Left renal pelvis (tissue), 4 donors: ENCODE measurements around the gene ZNF280A. TPM values are rescaled to one million over a fixed set of nuclear protein-coding genes. Genes with fewer than 3 reads are reported as not detected.
"Not testable (repeated sequence)": the region's sequence is repeated elsewhere in the genome, so short reads cannot be mapped to it uniquely, and the experiment has no call there.

ENCODE experiments used
- DNase-seq, 4 donors: peaks; one replicate each; pipeline ENCODE4 v3.0.0-alpha.2; 2013; ENCODE audit warnings: low read depth in 4 of 4, low spot score in 3 of 4
- polyA plus RNA-seq, 4 donors: library from polyadenylated mRNA; unstranded; fragments of 120-200 nt; gene quantifications; one replicate each; pipeline ENCODE4 v1.2.1, GENCODE V29; 2013; ENCODE audit not compliant: insufficient read length in 4 of 4

Gene ZNF280A
- polyA plus RNA-seq, 4 donors = not detected

- no peak for DNase-seq
Observed at GRCh38 chr22:22515890-22516289, 4.2 kb downstream of the ZNF280A start.

- not testable (repeated sequence) for DNase-seq
Observed at GRCh38 chr22:22514431-22514830, 5.6 kb downstream of the ZNF280A start.

- no peak for DNase-seq
Observed at GRCh38 chr22:22513619-22514018, 6.5 kb downstream of the ZNF280A start.

- no peak for DNase-seq
Observed at GRCh38 chr22:22512951-22513350, 7.1 kb downstream of the ZNF280A start.

GRCh38 chr22:22510833-22511232 is 9.2 kb downstream of the ZNF280A start:
- not testable (repeated sequence) for DNase-seq

- DNase-seq = not testable (repeated sequence)
Observed at GRCh38 chr22:22509912-22510311, 10.2 kb downstream of the ZNF280A start.

- peak in 3 of 4 donors; percentile 47 to 54 (median 48) for DNase-seq
Observed at GRCh38 chr22:22508274-22509176, 11.5 kb downstream of the ZNF280A start, which contains the start of gene ZNF280B. Gene ZNF280B (minus strand): TSS chr22:22508742. CDS start chr22:22489398, 19,344 bp downstream.

GRCh38 chr22:22507743-22508273 is 12.3 kb downstream of the ZNF280A start:
- DNase-seq = no peak

GRCh38 chr22:22506736-22507135 is 13.3 kb downstream of the ZNF280A start:
- DNase-seq = no peak

- DNase-seq = no peak
Observed at GRCh38 chr22:22498267-22498666, 21.8 kb downstream of the ZNF280A start.

GRCh38 chr22:22491589-22491988 is 28.5 kb downstream of the ZNF280A start:
- DNase-seq = not testable (repeated sequence)

GRCh38 chr22:22488736-22489135 is 31.3 kb downstream of the ZNF280A start:
- no peak for DNase-seq

- DNase-seq = no peak
Observed at GRCh38 chr22:22487869-22488597, 32.0 kb downstream of the ZNF280A start.

GRCh38 chr22:22487059-22487458 is 33.0 kb downstream of the ZNF280A start:
- no peak for DNase-seq

- no peak for DNase-seq
Observed at GRCh38 chr22:22486132-22486899, 33.8 kb downstream of the ZNF280A start.

GRCh38 chr22:22485524-22485923 is 34.5 kb downstream of the ZNF280A start:
- no peak for DNase-seq

GRCh38 chr22:22484023-22484422 is 36.0 kb downstream of the ZNF280A start:
- no peak for DNase-seq

GRCh38 chr22:22480940-22481339 is 39.1 kb downstream of the ZNF280A start:
- DNase-seq = no peak

- DNase-seq = no peak
Observed at GRCh38 chr22:22479999-22480532, 40.0 kb downstream of the ZNF280A start.

- no peak for DNase-seq
Observed at GRCh38 chr22:22479116-22479515, 41.0 kb downstream of the ZNF280A start.
